Endothelial cell of umbilical vein (primary cell): ENCODE data around the gene PRKCQ. TPM values are rescaled to one million over a fixed set of nuclear protein-coding genes. Genes with fewer than 3 reads are reported as not detected.

Experiments
- BruUV-seq: library from RNA; stranded (reverse); fragments of 400-500 nt; replicated peaks from 2 replicates; lab custom pipeline; 2021; lab: Mats Ljungman, UMichigan
- CTCF ChIA-PET: fragments of 300-600, 350-600 bp; sonication (Branson Sonifier 250); formaldehyde crosslinking; loops from one replicate; lab custom pipeline; 2021; ENCODE audit warnings: antibody characterized with exemption, inconsistent platforms; lab: Charles Lee
- POLR2A ChIA-PET: fragments of 300-600, 350-600 bp; sonication (Branson Sonifier 250); formaldehyde crosslinking; loops from one replicate; lab custom pipeline; 2021; ENCODE audit warnings: antibody characterized with exemption, inconsistent platforms; lab: Charles Lee
- DNase-seq: peaks from one replicate; pipeline ENCODE4 v3.0.0-alpha.2; 2011; ENCODE audit warnings: low read depth, low spot score
- FAIRE-seq: peaks from 2 replicates; lab custom pipeline; 2011; peaks lifted over from hg19 to GRCh38; lab: Jason Lieb, UNC
- H2AFZ ChIP-seq: 2 replicates; pipeline ENCODE4 v1.6.0; 2012; ENCODE audit warnings: low read depth, low read length, control low read depth, inconsistent platforms
- H3K27ac ChIP-seq: 2 replicates; pipeline ENCODE4 v1.5.1; 2011; ENCODE audit warnings: low read depth, mild to moderate bottlenecking, control low read depth, low read length, moderate library complexity; ENCODE audit not compliant: insufficient read depth
- H3K27me3 ChIP-seq, 2 experiments: 2 replicates each; pipeline versions ENCODE4 v1.6.0 to v1.6.1; 2011; ENCODE audit warnings: low read length in 2 of 2, mixed read lengths in 1 of 2; ENCODE audit not compliant: control insufficient read depth in 2 of 2, insufficient read depth in 2 of 2
- H3K36me3 ChIP-seq, 2 experiments: 2 replicates in 1 of 2; 3 replicates in 1 of 2; pipeline ENCODE4 v1.5.1; 2011; ENCODE audit warnings: low read length in 2 of 2, mild to moderate bottlenecking in 1 of 2, moderate library complexity in 1 of 2; ENCODE audit not compliant: control insufficient read depth in 2 of 2, insufficient read depth in 2 of 2; ENCODE audit errors: extremely low read depth in 1 of 2
- H3K4me1 ChIP-seq: 3 replicates; pipeline ENCODE4 v1.5.1; 2011; ENCODE audit warnings: mild to moderate bottlenecking, low read length; ENCODE audit not compliant: control insufficient read depth, insufficient read depth; ENCODE audit errors: extremely low read depth
- H3K4me2 ChIP-seq: 2 replicates; pipeline ENCODE4 v1.6.1; 2011; ENCODE audit warnings: low read length, control low read depth, mixed read lengths; ENCODE audit not compliant: insufficient read depth
- H3K4me3 ChIP-seq, 3 experiments: fragments of 200-600 bp in 1 of 3; sonication (generic), shearing (Covaris generic) in 1 of 3; replicated peaks in 1 of 3; 2 replicates each; pipeline ENCODE4 v1.5.1; 2011 to 2016; ENCODE audit warnings: control low read depth in 3 of 3, low read length in 3 of 3, mild to moderate bottlenecking in 2 of 3, inconsistent platforms in 1 of 3, low read depth in 1 of 3, moderate library complexity in 1 of 3; ENCODE audit not compliant: insufficient read depth in 1 of 3
- H3K79me2 ChIP-seq: 2 replicates; pipeline ENCODE4 v1.6.0; 2012; ENCODE audit warnings: low read length, inconsistent platforms; ENCODE audit not compliant: control insufficient read depth, insufficient read depth
- H3K9ac ChIP-seq: replicated peaks from 2 replicates; pipeline ENCODE3; 2011; ENCODE audit warnings: low read length, control low read depth; ENCODE audit not compliant: insufficient read depth; ENCODE audit errors: extremely low read depth
- H3K9me1 ChIP-seq: replicated peaks from 3 replicates; pipeline ENCODE4 v1.6.0; 2011; ENCODE audit warnings: mild to moderate bottlenecking, low read length; ENCODE audit not compliant: control insufficient read depth, insufficient read depth; ENCODE audit errors: extremely low read depth
- H3K9me3 ChIP-seq: replicated peaks from 2 replicates; pipeline ENCODE4 v1.5.1; 2012; ENCODE audit warnings: low read length, inconsistent platforms; ENCODE audit not compliant: control insufficient read depth, insufficient read depth
- H4K20me1 ChIP-seq: replicated peaks from 2 replicates; pipeline ENCODE3; 2011; ENCODE audit warnings: mild to moderate bottlenecking, low read length; ENCODE audit not compliant: control insufficient read depth, insufficient read depth; ENCODE audit errors: extremely low read depth
- EZH2 ChIP-seq: IDR thresholded peaks from 2 replicates; pipeline ENCODE4 v1.6.1; 2012; ENCODE audit warnings: borderline replicate concordance, low read depth, mild to moderate bottlenecking, moderate library complexity, low read length, inconsistent platforms; ENCODE audit not compliant: severe bottlenecking
- FOS ChIP-seq: IDR thresholded peaks from 2 replicates; pipeline ENCODE4 v1.6.1; 2011; ENCODE audit warnings: mild to moderate bottlenecking, low read length, moderate library complexity, borderline replicate concordance; ENCODE audit not compliant: insufficient read depth
- GATA2 ChIP-seq: IDR thresholded peaks from 2 replicates; pipeline ENCODE4 v1.7.0; 2011; ENCODE audit warnings: low read depth, mild to moderate bottlenecking, moderate library complexity, mixed read lengths, low read length; ENCODE audit not compliant: insufficient read length, insufficient read depth
- JUN ChIP-seq: IDR thresholded peaks from 2 replicates; pipeline ENCODE4 v1.6.1; 2011; ENCODE audit warnings: borderline replicate concordance, low read depth; ENCODE audit not compliant: insufficient read length, insufficient read depth
- MAX ChIP-seq: IDR thresholded peaks from 2 replicates; pipeline ENCODE4 v1.6.1; 2011; ENCODE audit not compliant: insufficient read depth, insufficient read length
- MYC ChIP-seq: IDR thresholded peaks from one replicate; pipeline ENCODE4 v1.6.1; 2011; ENCODE audit warnings: mild to moderate bottlenecking, low read depth, low read length
- POLR2A ChIP-seq: IDR thresholded peaks from 2 replicates; pipeline ENCODE4 v1.6.1; 2012; ENCODE audit warnings: low read depth, mild to moderate bottlenecking, control low read depth, low read length
- POLR2AphosphoS5 ChIP-seq: IDR thresholded peaks from 2 replicates; pipeline ENCODE4 v1.6.1; 2012; ENCODE audit warnings: low read depth, mild to moderate bottlenecking, control low read depth, low read length, moderate library complexity; ENCODE audit not compliant: insufficient read depth
- dilution Hi-C: fragments of 300-500 bp; cut with MboI; formaldehyde crosslinking; loops from one replicate; pipeline ENCODE4 v1.15.0; 2019; ENCODE audit warnings: low sequenced_read_pairs; ENCODE audit not compliant: extremely low pct_ligation_motif_present
- intact Hi-C: fragments of 100-400 bp; cut with micrococcal nuclease; formaldehyde crosslinking; loops from one replicate; pipeline ENCODE4 v1.10.0; 2022
- polyA plus RNA-seq, 4 experiments: library from polyadenylated mRNA; depleted of rRNA in 3 of 4; stranded (reverse) in 3 of 4; unstranded in 1 of 4; fragments of >200 nt; gene quantifications; 2 replicates each; pipeline versions ENCODE4 v1.2.1 to v1.2.3, GENCODE V29; 2011 to 2012; ENCODE audit warnings: missing spikeins in 1 of 4
- total RNA-seq: library from RNA; stranded (reverse); gene quantifications from 2 replicates; pipeline ENCODE4 v1.2.3, GENCODE V29; 2021
- TF ChIP-seq, protein P1 (sequence below), 2 donors: IDR thresholded peaks; 1 replicate in 1 of 2; 2 replicates in 1 of 2; pipeline ENCODE4 v1.5.1; 2011; ENCODE audit warnings: low read length in 2 of 2, mild to moderate bottlenecking in 2 of 2, moderate library complexity in 2 of 2, control low read depth in 1 of 2, inconsistent platforms in 1 of 2, low read depth in 1 of 2; ENCODE audit not compliant: insufficient read depth in 1 of 2; ENCODE audit errors: extremely low read depth in 1 of 2

The PRKCQ gene
- total and polyA plus RNA-seq, 2 donors (not counting 3 experiments of a cell fraction or from before 2014, with no cell fraction given) = 0.32 to 0.55 TPM

DNA sequence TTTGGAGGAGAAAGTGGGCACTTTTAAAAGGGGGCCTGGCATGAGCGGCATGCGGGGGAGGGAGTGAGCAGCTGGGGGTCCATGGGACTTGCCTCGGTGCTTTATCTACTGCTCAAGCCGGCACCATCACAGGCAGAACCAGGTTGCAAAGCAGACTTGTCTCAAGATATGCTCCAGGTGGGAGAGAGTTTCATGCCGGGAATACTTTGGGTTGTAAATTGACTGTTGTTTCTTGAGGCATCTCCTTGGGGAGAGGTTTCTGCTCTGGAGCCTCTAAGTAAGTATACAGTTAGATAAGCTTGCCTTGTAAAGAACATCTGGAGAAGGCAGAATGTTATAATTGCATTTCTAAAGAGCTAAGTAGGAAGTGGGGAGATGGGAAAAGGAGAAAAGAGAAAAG lies 42.8 kb upstream of the PRKCQ start:
- intact Hi-C loops = no loop called here
- no peaks in the 10 kb centered on the region for H3K4me1 ChIP-seq
- no peak overlapping the region for H3K4me2 ChIP-seq
- no peaks in the 10 kb centered on the region for H4K20me1 ChIP-seq
- dilution Hi-C loops = no loop called here
- no peaks in the 10 kb centered on the region for H3K9me1 ChIP-seq
- no peak overlapping the region for H3K9ac ChIP-seq
- DNase-seq (no peak), FAIRE-seq (no peak)
- ChIA-PET CTCF (interaction anchor here (1.1 kb wide), 1 partner anchor 28 kb away, joined by 3 read pairs; no protein-coding TSS in a partner anchor), POLR2A (no interaction called here)
- H3K79me2 ChIP-seq = no peaks in the 10 kb centered on the region
- H2AFZ ChIP-seq = no peak overlapping the region
- H3K27ac ChIP-seq = no peak overlapping the region
- peaks cover 0 to 3% of the 10 kb centered on the region in 2 experiments for H3K27me3 ChIP-seq
- H3K9me3 ChIP-seq = no peaks in the 10 kb centered on the region
- TF ChIP-seq POLR2A (no peak), MAX (no peak), MYC (no peak), POLR2AphosphoS5 (no peak), JUN (no peak), FOS (no peak), GATA2 (no peak), EZH2 (no peak)
- TF ChIP-seq, protein P1, sequence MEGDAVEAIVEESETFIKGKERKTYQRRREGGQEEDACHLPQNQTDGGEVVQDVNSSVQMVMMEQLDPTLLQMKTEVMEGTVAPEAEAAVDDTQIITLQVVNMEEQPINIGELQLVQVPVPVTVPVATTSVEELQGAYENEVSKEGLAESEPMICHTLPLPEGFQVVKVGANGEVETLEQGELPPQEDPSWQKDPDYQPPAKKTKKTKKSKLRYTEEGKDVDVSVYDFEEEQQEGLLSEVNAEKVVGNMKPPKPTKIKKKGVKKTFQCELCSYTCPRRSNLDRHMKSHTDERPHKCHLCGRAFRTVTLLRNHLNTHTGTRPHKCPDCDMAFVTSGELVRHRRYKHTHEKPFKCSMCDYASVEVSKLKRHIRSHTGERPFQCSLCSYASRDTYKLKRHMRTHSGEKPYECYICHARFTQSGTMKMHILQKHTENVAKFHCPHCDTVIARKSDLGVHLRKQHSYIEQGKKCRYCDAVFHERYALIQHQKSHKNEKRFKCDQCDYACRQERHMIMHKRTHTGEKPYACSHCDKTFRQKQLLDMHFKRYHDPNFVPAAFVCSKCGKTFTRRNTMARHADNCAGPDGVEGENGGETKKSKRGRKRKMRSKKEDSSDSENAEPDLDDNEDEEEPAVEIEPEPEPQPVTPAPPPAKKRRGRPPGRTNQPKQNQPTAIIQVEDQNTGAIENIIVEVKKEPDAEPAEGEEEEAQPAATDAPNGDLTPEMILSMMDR (IDR thresholded peaks at IDR 0.05; ENCODE audit: extremely low read depth in 1 of 2, insufficient read depth in 1 of 2, low read depth in 1 of 2, low read length in 2 of 2) = no peak
- BruUV-seq = no TSS peak
- no peaks in the 10 kb centered on the region for H3K36me3 ChIP-seq
- no peak overlapping the region for H3K4me3 ChIP-seq
